NCI-H146 (cell line): ENCODE measurements around the gene BIRC3.
"Not testable (repeated sequence)": the region's sequence is repeated elsewhere in the genome, so short reads cannot be mapped to it uniquely, and the experiment has no call there.

ENCODE experiments used
- DNase-seq: peaks from one replicate; lab custom pipeline; 2025; lab: John Stamatoyannopoulos, UW

The BIRC3 gene

DNA sequence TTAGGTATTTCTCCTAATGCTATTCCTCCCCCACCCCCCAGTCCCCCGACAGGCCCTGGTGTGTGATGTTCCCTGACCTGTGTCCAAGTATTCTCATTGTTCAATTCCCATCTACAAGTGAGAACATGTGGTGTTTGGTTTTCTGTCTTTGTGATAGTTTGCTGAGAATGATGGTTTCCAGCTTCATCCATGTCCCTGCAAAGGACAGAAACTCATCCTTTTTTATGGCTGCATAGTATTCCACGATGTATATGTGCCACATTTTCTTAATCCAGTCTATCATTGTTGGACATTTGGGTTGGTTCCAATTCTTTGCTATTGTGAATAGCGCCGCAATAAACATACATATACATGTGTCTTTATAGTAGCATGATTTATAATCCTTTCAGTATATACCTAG is 20.5 kb upstream of the BIRC3 start:
- not testable (repeated sequence) for DNase-seq

DNA sequence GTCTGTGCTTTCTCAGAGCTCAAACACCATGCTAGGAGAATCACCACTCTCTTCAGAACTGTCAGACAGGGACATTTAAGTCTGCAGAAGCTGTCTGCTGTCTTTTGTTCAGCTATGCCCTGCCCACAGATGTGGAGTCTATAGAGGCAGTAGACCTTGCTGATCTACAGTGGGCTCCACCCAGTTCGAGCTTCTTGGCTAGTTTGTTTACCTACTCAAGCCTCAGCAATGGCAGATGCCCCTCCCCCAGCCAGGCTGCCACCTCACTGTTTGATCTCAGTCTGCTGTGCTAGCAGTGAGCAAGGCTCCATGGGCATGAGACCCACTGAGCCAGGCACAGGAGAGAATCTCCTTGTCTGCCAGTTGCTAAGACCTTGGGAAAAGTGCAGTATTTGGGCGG is 16.4 kb upstream of the BIRC3 start:
- not testable (repeated sequence) for DNase-seq

DNA sequence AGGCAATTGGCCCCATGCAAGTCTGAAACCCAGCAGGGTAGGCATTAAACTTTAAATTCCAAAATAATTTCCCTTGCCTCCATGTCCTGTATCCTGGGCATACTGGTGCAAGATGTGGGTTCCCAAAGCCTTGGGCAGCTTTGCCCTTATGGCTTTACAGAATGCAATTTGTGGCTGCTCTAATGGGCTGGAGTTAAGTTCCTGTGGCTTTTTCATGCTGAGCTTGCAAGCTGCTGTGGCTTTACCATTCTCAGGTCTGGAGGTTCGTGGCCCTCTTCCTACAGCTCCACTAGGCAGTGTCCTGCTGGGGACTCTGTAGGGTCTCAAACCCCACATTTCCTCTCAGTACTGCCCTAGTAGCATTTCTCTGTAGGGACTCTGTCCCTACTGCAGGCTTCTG is 15.0 kb upstream of the BIRC3 start:
- DNase-seq = no peak

DNA sequence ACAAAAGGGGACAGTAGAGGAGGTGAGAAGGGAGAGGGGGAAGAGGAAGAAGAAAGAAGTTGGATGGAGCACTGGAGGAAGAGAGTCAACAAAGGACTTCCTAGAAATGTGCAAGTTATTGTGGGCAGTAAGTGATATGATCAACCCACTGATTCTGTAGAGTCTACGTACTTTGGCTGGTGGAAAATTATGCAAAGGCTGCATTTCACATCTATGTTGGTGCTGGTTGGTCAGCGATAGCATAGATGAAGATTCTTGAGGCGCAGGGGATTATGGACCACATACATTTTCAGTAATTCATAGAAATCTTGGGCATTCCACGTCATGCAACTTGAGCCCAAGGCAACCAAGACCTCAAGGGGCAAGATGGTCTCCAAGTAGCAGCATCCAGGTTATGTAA is 12.6 kb upstream of the BIRC3 start:
- DNase-seq = no peak

DNA sequence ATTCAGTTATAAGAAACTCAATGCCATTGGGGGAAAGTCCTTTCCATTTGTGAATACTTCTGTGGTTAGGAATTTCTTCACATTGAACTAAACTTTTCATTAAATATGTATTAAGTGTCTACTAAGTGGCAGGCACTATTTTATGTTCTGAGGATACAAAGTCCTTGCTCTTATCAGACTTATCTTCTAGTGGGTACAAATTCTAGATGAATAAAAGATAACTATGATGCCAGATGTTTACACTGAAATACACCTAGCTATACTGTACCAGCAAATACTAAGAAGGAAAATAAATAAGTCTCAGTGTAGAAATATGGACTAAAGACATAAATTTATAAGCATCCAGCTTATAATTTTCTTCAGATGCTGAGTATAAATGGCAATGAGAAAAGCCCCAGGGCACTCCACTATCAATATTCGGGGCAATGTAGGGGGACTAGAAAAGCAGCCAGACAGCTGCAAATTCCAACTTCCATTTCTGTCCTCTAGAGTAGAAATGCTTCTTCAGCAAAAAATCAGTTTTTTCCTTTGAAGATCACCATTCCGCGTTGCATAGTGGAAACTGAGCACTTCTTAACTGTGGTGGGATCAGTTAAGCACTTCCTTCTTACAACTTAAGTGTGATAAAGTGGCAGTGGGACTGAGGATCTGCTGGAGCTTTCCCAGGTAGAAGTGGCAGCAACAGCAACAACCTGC is 11.8 kb upstream of the BIRC3 start:
- DNase-seq = no peak

DNA sequence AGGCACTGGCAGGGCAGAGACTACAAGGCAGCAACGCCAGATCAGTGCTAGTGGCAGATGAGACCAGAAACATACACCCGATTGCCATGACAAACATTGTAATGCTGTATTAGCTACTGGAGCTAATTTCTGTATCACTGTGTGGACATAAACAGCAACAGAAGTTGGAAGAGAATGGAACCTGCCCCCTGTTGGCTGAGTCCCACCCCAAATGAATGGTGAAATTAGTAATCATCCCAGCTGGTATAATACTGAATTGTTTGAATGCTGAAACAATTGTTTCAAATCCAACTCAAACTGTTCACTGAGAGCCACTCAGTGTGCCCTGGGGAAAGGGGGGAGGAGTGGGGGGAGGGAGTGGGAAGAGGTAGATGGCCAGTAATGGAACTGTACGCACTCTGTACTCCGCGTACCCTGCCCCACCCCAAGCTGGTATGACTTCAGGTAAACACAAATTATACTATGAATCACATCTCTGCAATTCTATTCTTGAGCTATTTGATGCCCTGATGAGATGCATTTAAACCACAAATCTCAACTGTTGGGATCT is 11.2 kb upstream of the BIRC3 start:
- peak; percentile 43 for DNase-seq

DNA sequence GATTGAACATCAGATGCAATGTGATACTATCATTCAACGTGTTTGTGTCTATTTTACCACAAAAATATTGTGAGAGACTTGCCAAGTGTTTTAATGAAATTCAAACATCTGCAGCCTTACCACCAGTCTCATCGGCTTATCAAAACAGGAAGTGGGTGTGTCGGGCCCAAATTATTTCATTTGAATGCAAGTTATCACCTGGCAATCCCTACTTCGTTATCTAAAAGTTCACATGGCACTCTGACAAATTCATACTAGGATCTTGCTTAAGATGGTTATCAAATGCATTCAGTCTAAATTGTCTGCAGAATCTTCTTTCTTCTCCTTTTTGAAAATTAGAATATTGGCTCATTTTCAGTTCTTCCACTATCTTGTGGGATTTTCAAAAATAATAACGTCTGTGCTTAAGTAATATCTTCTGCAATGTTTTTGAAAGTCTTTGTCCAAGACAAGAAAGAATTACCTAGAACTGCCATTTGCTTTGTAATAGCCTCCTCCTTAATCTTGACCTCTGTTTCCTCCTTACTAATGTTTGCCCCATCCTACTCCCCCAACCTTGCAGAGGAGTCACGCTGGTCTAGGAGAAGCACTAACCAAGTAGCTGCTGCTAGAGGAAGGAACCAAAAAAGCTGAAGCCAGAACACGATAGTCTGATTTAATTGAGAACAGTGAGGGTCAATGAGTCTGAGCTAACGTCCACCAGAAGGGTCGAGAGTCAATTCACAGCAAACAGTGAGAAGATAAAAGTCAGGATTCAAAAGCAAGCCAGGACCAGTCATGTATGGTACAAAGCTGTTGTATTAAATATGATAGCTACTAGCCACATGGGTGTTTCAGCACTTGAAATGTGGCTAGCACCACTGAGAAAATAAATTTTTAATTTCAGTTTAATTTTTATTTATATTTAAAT is 10.2 kb upstream of the BIRC3 start:
- DNase-seq = peak; percentile 58

DNA sequence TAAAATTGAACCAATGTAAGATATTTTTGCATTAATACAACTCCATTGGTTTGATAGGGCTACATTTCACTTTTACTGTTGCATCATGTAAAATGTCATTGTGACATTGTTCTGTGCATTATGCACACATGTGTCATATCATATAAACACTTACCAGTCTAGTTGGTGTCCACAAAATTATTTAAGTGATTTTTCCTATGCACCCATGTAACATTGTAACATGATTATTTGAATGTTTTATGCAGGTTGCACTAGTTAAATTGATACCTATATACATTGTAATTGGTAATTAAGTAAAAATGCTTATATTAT is 9.6 kb upstream of the BIRC3 start:
- no peak for DNase-seq

DNA sequence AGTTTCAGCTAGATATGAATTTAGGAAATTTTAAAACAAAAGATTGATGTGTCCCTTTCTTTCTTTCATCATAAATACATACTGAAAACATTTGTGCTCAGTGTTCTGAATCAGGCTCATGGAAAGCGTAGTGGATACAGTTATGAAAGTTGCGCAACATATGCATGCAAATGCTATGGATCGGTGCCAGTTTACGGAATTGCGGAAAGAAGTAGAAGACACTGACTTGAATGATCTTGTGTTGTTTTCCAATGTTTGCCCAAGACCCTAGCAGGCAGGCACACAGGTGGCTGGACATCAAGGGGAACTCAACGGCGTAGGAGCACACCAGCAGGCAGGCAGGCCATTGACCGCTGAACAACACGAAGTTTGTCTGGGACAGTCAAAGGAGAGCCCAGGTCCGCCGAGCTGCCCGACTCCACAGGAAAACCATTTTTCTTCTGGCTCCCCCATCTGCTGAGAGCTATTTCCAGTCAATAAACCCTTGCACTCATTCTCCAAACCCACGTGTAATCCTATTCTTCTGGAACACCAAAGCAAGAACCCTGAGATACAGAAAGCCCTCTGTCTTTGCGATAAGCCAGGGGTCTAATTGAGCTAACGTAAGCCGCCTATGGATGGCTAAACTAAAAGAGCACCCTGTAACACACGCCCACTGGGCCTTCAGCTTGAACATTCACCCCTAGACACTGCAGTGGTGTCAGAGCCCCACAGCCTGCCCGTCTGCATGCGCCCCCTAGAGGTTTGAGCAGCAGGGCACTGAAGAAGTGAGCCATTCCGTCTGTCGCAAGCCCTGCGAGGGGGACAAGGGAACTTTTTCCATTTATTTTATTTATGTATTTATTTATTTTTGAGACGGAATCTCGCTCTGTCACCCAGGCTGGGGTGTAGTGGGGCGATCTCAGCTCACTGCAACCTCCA is 7.4 kb upstream of the BIRC3 start:
- no peak for DNase-seq

DNA sequence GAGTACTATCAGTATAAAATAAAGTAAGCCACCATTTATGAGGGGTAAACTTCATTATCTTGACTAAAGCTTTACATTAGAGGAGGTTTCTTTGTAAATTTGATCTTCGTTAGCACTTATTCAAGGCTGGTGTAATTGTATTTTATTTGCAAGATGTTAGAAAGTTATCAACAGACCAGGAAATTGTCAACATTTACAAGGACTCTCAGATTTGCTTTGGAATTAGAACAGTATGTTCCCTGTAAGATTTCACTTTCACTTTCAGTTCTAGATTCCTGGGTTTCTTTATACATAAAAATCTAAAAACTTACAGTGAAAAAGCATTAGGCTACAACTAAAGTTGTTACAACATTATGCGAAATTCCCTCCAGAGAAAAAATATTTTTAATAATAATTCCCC is 4.6 kb upstream of the BIRC3 start:
- DNase-seq = no peak

DNA sequence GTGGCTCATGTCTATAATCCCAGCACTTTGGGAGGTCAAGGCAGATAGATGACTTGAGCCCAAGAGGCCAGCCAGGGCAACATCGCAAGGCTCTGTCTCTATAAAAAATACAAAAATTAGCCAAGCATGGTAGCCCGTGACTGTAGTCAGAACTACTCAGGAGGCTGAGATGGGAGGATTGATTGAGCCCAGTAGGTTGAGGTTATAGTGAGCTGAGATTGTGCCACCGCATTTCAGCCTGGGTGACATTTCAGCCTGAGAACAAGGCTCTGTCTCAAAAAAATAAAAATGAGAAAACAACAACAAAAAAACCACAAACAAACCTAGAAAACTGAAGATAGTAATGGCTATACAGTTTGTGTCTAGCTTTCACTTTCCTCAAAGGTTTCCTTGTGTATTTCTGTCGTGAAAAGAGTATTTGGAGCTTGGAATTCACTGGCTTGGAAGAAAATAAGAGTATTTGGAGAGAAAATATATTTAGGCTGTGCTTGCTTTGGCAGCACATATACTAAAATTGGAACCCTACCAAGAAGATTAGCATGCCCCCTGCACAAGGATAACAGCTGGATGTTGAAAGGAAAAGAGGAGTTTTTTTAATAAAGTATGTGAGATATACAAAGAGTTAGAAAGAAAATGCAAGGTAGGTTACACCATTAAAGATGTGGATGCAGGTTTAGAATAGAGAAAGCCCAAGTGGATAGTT is 3.9 kb upstream of the BIRC3 start:
- no peak for DNase-seq

DNA sequence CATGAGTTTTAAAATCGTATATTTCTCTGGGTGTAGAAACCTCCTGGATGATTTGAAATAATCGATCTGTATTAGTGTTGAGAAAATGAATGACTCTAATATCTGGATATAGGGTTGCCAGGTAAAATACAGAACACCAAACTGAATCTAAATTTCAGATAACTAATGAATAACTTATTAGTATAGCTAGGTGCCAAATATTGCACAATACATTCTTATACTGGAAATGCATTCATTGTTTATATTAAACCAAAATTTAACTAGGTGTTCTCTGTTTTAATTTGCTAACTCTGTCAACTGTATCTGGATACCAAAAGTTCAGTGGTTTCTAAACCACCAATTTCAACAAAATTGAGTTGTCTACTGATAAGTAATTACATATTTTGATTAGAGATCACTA is 2.5 kb upstream of the BIRC3 start:
- no peak for DNase-seq

DNA sequence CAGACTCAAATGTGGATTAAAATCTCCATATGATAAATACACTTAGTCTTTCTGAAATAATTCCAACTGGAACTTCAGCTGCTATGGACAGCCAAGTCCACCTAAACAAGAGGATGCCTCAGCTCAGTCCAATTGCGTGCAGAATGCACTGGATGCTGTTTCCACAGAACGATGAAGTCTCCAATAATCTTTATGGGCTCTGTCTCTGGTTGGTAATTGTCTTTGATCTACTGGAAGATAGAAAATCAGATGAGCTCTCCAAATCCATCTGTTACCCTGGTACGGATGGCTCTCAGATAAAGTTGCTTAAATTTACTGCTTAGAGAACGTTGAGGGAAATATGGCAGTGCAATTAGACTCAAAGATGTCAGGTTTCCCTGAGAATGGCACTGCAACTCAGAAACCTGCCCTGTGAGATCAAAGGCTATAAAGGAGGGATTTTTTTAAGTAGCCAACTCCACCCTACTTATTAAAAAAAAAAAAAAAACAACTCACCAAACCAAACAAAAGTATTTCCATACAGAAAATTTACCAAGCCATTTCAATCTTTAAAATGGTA is 859 bp upstream of the BIRC3 start:
- peak; percentile 14 for DNase-seq

DNA sequence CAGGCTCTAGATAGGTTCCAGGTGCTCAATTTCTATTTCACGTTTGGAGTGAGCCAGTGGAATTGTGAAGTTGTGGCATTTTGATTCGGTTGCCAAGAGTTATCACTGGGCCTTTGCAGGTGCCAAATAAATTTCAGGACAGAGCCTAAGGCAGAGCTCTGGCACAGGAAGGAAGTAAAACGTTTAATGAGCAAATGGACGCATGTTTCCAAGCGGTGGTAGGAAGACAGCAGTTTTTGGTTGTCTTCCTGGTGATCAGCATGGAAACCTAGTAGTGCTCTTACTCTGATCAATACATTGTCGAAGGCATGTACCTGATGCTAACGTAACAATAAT is 452 bp downstream of the BIRC3 start:
- DNase-seq = no peak

DNA sequence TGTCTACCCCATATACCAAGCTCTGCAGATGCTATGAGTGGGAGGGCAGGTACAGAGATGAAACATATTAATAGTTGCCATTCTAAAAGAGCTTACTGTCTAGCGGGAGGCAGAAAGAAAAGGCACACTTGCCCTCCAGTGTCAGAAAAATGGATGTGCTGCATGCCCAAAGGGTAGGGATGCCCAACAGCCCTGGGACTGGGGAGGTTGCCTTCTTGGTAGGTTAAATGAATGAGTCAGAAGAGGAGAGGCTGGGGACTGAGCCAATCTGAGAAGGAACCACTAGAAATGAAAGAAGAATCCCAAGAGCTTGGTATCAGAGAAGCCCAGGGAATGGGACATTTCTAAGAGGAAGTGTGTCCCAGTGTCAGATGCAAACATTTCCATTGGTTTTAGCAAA is 1.2 kb downstream of the BIRC3 start:
- DNase-seq = no peak

DNA sequence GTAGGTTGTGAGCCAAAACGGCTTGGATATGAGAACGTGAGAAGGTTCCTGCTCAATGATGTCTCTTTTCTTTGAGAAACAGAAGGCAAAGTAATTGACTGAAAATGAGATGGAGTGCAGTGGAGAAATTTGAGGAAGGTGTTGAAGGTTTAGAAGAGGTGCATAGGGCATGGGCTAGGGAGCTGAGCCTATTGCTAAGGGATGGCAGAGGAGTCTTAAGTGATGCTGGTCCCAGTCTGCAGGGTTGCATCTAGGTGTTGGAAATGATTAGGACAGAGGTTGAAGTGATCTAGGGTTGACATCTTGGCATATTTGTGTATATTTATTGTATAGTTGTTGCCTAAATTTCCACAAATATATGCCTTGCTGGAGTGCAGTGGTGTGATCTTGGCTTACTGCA is 2.3 kb downstream of the BIRC3 start:
- DNase-seq = no peak

DNA sequence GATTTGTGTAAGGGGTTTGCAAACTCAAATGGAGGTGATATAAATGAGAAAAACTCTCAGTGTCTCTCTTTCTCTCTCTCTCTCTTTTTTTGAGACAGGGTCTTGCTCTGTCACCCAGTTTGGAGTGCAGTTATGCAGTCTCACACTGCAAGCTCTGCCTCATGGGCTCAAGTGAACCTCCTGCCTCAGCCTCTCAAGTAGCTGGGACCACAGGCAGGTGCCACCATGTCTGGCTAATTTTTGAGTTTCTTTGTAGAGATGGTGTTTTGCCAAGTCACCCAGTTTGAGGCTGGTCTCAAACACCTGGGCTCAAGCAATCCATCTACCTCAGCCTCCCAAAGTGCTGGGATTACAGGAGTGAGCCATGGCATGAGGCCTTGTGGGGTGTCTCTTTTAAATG is 2.9 kb downstream of the BIRC3 start:
- DNase-seq = no peak

DNA sequence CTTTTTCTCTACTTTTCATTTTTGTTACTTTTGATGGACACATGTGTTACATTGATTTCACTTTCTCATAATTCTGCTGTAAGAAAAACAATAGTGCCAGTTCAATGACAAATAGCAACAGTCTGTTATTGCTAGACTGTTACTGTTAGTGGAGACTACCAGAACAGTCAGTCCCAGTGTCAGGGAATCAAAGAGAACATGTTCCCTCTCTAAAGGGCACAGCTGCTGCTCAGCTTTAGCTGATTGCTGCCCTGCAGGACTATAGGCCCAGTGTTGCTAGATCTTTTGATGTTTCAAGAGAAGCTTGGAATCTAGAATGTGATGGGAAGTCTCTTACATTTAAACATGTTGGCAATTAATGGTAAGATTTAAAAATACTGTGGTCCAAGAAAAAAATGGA is 3.4 kb downstream of the BIRC3 start:
- no peak for DNase-seq

DNA sequence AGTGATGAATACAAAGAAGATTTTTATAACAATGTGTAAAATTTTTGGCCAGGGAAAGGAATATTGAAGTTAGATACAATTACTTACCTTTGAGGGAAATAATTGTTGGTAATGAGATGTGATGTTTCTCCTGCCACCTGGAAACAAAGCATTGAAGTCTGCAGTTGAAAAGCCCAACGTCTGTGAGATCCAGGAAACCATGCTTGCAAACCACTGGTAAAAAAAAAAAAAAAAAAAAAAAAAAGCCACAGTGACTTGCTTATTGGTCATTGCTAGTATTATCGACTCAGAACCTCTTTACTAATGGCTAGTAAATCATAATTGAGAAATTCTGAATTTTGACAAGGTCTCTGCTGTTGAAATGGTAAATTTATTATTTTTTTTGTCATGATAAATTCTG is 5.3 kb downstream of the BIRC3 start:
- no peak for DNase-seq

DNA sequence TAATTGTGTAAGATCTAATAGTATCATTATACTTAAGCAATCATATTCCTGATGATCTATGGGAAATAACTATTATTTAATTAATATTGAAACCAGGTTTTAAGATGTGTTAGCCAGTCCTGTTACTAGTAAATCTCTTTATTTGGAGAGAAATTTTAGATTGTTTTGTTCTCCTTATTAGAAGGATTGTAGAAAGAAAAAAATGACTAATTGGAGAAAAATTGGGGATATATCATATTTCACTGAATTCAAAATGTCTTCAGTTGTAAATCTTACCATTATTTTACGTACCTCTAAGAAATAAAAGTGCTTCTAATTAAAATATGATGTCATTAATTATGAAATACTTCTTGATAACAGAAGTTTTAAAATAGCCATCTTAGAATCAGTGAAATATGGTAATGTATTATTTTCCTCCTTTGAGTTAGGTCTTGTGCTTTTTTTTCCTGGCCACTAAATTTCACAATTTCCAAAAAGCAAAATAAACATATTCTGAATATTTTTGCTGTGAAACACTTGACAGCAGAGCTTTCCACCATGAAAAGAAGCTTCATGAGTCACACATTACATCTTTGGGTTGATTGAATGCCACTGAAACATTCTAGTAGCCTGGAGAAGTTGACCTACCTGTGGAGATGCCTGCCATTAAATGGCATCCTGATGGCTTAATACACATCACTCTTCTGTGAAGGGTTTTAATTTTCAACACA is 6.4 kb downstream of the BIRC3 start:
- DNase-seq = no peak

DNA sequence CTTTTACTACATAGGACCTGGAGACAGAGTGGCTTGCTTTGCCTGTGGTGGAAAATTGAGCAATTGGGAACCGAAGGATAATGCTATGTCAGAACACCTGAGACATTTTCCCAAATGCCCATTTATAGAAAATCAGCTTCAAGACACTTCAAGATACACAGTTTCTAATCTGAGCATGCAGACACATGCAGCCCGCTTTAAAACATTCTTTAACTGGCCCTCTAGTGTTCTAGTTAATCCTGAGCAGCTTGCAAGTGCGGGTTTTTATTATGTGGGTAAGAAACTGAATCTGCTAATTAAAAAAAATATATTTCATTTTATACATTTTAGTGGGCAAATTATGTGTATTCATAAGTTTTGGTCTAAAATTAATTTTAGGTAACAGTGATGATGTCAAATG is 7.8 kb downstream of the BIRC3 start:
- DNase-seq = no peak
